ENCODE measurements around the gene SKI. TPM values are rescaled to one million over a fixed set of nuclear protein-coding genes. Genes with fewer than 3 reads are reported as not detected.
A peak's percentile ranks its signal among the peaks of the same experiment; 100 is the strongest.

The SKI gene
- total and polyA plus RNA-seq, 9 of the 15 experiments (the other 6 are each of a cell fraction or from before 2014, with no cell fraction given), result 0.10 to 60.5 (median 4.6) TPM

- TF ChIP-seq EWSR1 (IDR thresholded peaks at IDR 0.05; ENCODE audit: borderline replicate concordance, low read depth, partially characterized antibody), result no peak
- TF ChIP-seq BRCA1 (IDR thresholded peaks at IDR 0.05), result no peak
- no peak; the same call in 1 of the 2 replicates for TF ChIP-seq BRCA1 (CRISPR knock-in tag; IDR thresholded peaks at IDR 0.05)
- TF ChIP-seq ARID3B (CRISPR knock-in tag; IDR thresholded peaks at IDR 0.05; ENCODE audit: borderline replicate concordance), result no peak; the same call in 1 of the 2 replicates
- no peak for TF ChIP-seq ZNF408 (CRISPR knock-in tag; IDR thresholded peaks at IDR 0.05; ENCODE audit: low read depth)
- peak in 1 of 2 experiments; percentile 83; a peak in 1 of 4 replicates for TF ChIP-seq TEAD1 (CRISPR knock-in tag; IDR thresholded peaks at IDR 0.05)
- no peak for TF ChIP-seq PHB2 (IDR thresholded peaks at IDR 0.05; ENCODE audit: low read depth)
- TF ChIP-seq SMC3 (conservative IDR thresholded peaks at IDR 0.05; ENCODE audit: insufficient read depth, low read depth, low read length), result peak; percentile 2; the same call in 1 of the 2 replicates
- no peak for TF ChIP-seq ZBTB34 (CRISPR knock-in tag; IDR thresholded peaks at IDR 0.05)
- TF ChIP-seq ZBTB17 (CRISPR knock-in tag; IDR thresholded peaks at IDR 0.05), result peak; percentile 10; the same call in 1 of the 2 replicates
- TF ChIP-seq IRF2 (CRISPR knock-in tag; IDR thresholded peaks at IDR 0.05), result no peak
- TF ChIP-seq MYBL2 (IDR thresholded peaks at IDR 0.05; ENCODE audit: low read depth), result no peak
- TF ChIP-seq MYBL2 (CRISPR knock-in tag; IDR thresholded peaks at IDR 0.05; ENCODE audit: borderline replicate concordance), result no peak
- TF ChIP-seq ELK3 (CRISPR knock-in tag; IDR thresholded peaks at IDR 0.05), result no peak
- no peak for TF ChIP-seq NCOA6 (IDR thresholded peaks at IDR 0.05)
- peak; percentile 70 for TF ChIP-seq GABPB1 (CRISPR knock-in tag; IDR thresholded peaks at IDR 0.05)
- no peak for TF ChIP-seq TCF7 (IDR thresholded peaks at IDR 0.05; ENCODE audit: borderline replicate concordance)
- TF ChIP-seq ZNF143 (CRISPR knock-in tag; IDR thresholded peaks at IDR 0.05), result no peak; the same call in 1 of the 2 replicates
- no peak for TF ChIP-seq ZNF444 (CRISPR knock-in tag; IDR thresholded peaks at IDR 0.05)
- no peak for TF ChIP-seq ZNF431 (CRISPR knock-in tag; IDR thresholded peaks at IDR 0.05)
- TF ChIP-seq NR3C1 (CRISPR knock-in tag; IDR thresholded peaks at IDR 0.05), result no peak
- no peak for TF ChIP-seq IRF1 (CRISPR knock-in tag; IDR thresholded peaks at IDR 0.05; ENCODE audit: borderline replicate concordance)
- TF ChIP-seq ZNF134 (CRISPR knock-in tag; conservative IDR thresholded peaks at IDR 0.05), result no peak
- 0 out of 2 replicates have a peak, but pooled peaks have one; percentile 5 for TF ChIP-seq ZNF263 (CRISPR knock-in tag; IDR thresholded peaks at IDR 0.05; ENCODE audit: borderline replicate concordance)
- no peak for TF ChIP-seq NFE2L1 (tag; IDR thresholded peaks at IDR 0.05; ENCODE audit: borderline replicate concordance, low read depth)
These were observed 28.9 kb upstream of the SKI start (continued) for GRCh38 chr1:2199042-2199810.

Data from K562 (cell line).